Liver (tissue), 9 donors: ENCODE data around the gene CCDC12. TPM values are rescaled to one million over a fixed set of nuclear protein-coding genes. Genes with fewer than 3 reads are reported as not detected.

ENCODE experiments used
- DNase-seq: peaks from one replicate; pipeline ENCODE4 v3.0.0-alpha.2; 2017; ENCODE audit warnings: low spot score
- H3K27ac ChIP-seq, 2 donors: one replicate each; pipeline ENCODE4 v1.7.0; 2013; ENCODE audit warnings: inconsistent platforms in 2 of 2, low read length in 2 of 2, control low read depth in 1 of 2, low read depth in 1 of 2, mild to moderate bottlenecking in 1 of 2
- H3K27me3 ChIP-seq, 4 donors: one replicate each; pipeline versions ENCODE4 v1.6.1 to v1.7.0; 2013; ENCODE audit warnings: low read length in 3 of 4, inconsistent platforms in 1 of 4, mild to moderate bottlenecking in 1 of 4, moderate library complexity in 1 of 4; ENCODE audit not compliant: control insufficient read depth in 4 of 4, insufficient read depth in 4 of 4
- H3K36me3 ChIP-seq, 4 donors: one replicate each; pipeline versions ENCODE4 v1.6.1 to v1.7.0; 2013; ENCODE audit warnings: low read length in 3 of 4, mild to moderate bottlenecking in 3 of 4, low read depth in 1 of 4, moderate library complexity in 1 of 4; ENCODE audit not compliant: control insufficient read depth in 4 of 4, insufficient read depth in 3 of 4
- H3K4me1 ChIP-seq, 4 donors: one replicate each; pipeline versions ENCODE4 v1.6.1 to v1.7.0; 2013; ENCODE audit warnings: low read length in 3 of 4, mild to moderate bottlenecking in 3 of 4, moderate library complexity in 1 of 4; ENCODE audit not compliant: control insufficient read depth in 4 of 4, insufficient read depth in 4 of 4
- H3K4me3 ChIP-seq, 3 donors: one replicate each; pipeline versions ENCODE4 v1.6.1 to v1.7.0; 2013; ENCODE audit warnings: low read length in 3 of 3, control low read depth in 1 of 3, low read depth in 1 of 3, mild to moderate bottlenecking in 1 of 3
- H3K9ac ChIP-seq, 2 donors: one replicate each; pipeline ENCODE4 v1.7.0; 2013; ENCODE audit warnings: low read length in 2 of 2, mild to moderate bottlenecking in 2 of 2, moderate library complexity in 2 of 2, control low read depth in 1 of 2, low read depth in 1 of 2
- H3K9me3 ChIP-seq, 4 donors: one replicate each; pipeline versions ENCODE4 v1.6.1 to v1.7.0; 2013; ENCODE audit warnings: low read length in 3 of 4; ENCODE audit not compliant: control insufficient read depth in 4 of 4
- EGR1 ChIP-seq, 2 donors: IDR thresholded peaks; 2 replicates each; pipeline ENCODE4 v1.6.1; 2016 to 2018; ENCODE audit warnings: antibody characterized with exemption in 2 of 2, low read depth in 2 of 2
- FOXA2 ChIP-seq: IDR thresholded peaks from 2 replicates; pipeline ENCODE4 v1.6.1; 2016; ENCODE audit warnings: antibody characterized with exemption
- GABPA ChIP-seq, 2 donors: IDR thresholded peaks in 1 of 2; conservative IDR thresholded peaks in 1 of 2; 2 replicates each; pipeline ENCODE4 v1.6.1; 2016; ENCODE audit warnings: antibody characterized with exemption in 2 of 2, mild to moderate bottlenecking in 1 of 2, moderate library complexity in 1 of 2
- HNF4A ChIP-seq, 2 donors: conservative IDR thresholded peaks; 2 replicates each; pipeline ENCODE4 v1.6.1; 2016; ENCODE audit warnings: antibody characterized with exemption in 2 of 2, mild to moderate bottlenecking in 2 of 2
- HNF4G ChIP-seq: IDR thresholded peaks from 2 replicates; pipeline ENCODE4 v1.6.1; 2016; ENCODE audit warnings: antibody characterized with exemption
- JUND ChIP-seq, 2 donors: IDR thresholded peaks; 2 replicates each; pipeline ENCODE4 v1.6.1; 2016; ENCODE audit warnings: antibody characterized with exemption in 2 of 2
- NR2F2 ChIP-seq: IDR thresholded peaks from 2 replicates; pipeline ENCODE4 v1.6.1; 2016; ENCODE audit warnings: antibody characterized with exemption
- RAD21 ChIP-seq, 2 donors: IDR thresholded peaks; 2 replicates each; pipeline ENCODE4 v1.6.1; 2016; ENCODE audit warnings: antibody characterized with exemption in 2 of 2, mild to moderate bottlenecking in 2 of 2
- RXRA ChIP-seq, 2 donors: IDR thresholded peaks; 2 replicates each; pipeline ENCODE4 v1.6.1; 2017 to 2018; ENCODE audit warnings: antibody characterized with exemption in 2 of 2, mild to moderate bottlenecking in 1 of 2
- SP1 ChIP-seq: IDR thresholded peaks from 2 replicates; pipeline ENCODE4 v1.6.1; 2018; ENCODE audit warnings: antibody characterized with exemption, mild to moderate bottlenecking
- TAF1 ChIP-seq: conservative IDR thresholded peaks from 2 replicates; pipeline ENCODE4 v1.6.1; 2016; ENCODE audit warnings: antibody characterized with exemption, mild to moderate bottlenecking
- YY1 ChIP-seq: IDR thresholded peaks from 2 replicates; pipeline ENCODE4 v1.6.1; 2016; ENCODE audit warnings: antibody characterized with exemption, mild to moderate bottlenecking
- WGBS: extraction: QIAGEN DNeasy Blood & Tissue Kit; methylation state at CpG from one replicate; pipeline ENCODE4 v1.1.7; 2013; 5-methylcytosine and 5-hydroxymethylcytosine counted together
- polyA plus RNA-seq, 2 donors: library from polyadenylated mRNA; stranded (reverse) in 1 of 2; unstranded in 1 of 2; fragments of 200-250 nt in 1 of 2; fragments of >200 nt in 1 of 2; fragmentation: Nextera tagmentation in 1 of 2; extraction: Ambion mirVana in 1 of 2; gene quantifications; one replicate each; pipeline versions ENCODE4 v1.2.1 to v1.2.3, GENCODE V29; 2013 to 2015
- total RNA-seq, 2 donors: library from RNA; depleted of rRNA; stranded (reverse); fragments of >200 nt; gene quantifications; one replicate each; pipeline ENCODE4 v1.2.3, GENCODE V29; 2014
- TF ChIP-seq, protein P1 (sequence below): IDR thresholded peaks from 2 replicates; pipeline ENCODE4 v1.6.1; 2016; ENCODE audit warnings: antibody characterized with exemption, mild to moderate bottlenecking
- TF ChIP-seq, protein P2 (sequence below): IDR thresholded peaks from 2 replicates; pipeline ENCODE4 v1.6.1; 2016; ENCODE audit warnings: antibody characterized with exemption
- TF ChIP-seq, protein P3 (sequence below): IDR thresholded peaks from 2 replicates; pipeline ENCODE4 v1.6.1; 2016; ENCODE audit warnings: antibody characterized with exemption
- TF ChIP-seq, protein P4 (sequence below): IDR thresholded peaks from 2 replicates; pipeline ENCODE4 v1.6.1; 2016; ENCODE audit warnings: antibody characterized with exemption
- TF ChIP-seq, protein P5 (sequence below): fragments of 150-350 bp; IDR thresholded peaks from 2 replicates; pipeline ENCODE4 v1.5.1; 2017; ENCODE audit warnings: improper control_type of control experiment, low read depth, low read length; ENCODE audit not compliant: missing input control
- donor health status: healthy.
- donor health status: healthy.
- donor health status: healthy.
- donor health status: healthy.
- donor health status: healthy.

CCDC12 gene
- total and polyA plus RNA-seq, 4 donors = 8.5 to 35.1 (median 26.6) TPM

DNA sequence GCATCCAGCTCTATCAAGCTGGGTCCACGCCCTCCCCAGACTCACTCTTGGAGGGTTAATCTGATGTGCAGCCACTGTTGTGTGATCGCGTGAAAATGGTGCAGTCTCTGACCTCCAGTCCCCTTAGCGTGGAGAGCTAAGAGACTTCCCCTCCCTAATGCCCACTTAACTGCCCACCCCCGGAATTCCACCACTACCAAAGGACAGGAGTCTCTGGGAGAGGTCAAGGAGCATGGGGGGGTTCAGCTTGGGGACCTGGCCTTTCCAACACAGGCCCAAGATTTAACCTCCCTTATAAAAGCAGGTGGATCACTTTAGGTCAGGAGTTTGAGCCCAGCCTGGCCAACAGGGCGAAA, 48.8 kb downstream of the CCDC12 start:
- WGBS = 88% methylated on average over 6 of the region's 6 CpGs
- Histone ChIP-seq H3K27ac (no peak overlapping the region), H3K36me3 (peaks cover 9 to 24% (median 19%) of the 10 kb centered on the region in 4 donors), H3K27me3 (no peaks in the 10 kb centered on the region), H3K4me1 (peaks cover 15 to 44% (median 33%) of the 10 kb centered on the region in 4 donors), H3K9ac (no peak overlapping the region), H3K9me3 (no peaks in the 10 kb centered on the region), H3K4me3 (no peak overlapping the region)
- DNase-seq = no peak
- no peak for TF ChIP-seq TAF1
- no peak for TF ChIP-seq YY1
- no peak for TF ChIP-seq EGR1 (IDR thresholded peaks at IDR 0.05; ENCODE audit: low read depth in 2 of 2)
- no peak for TF ChIP-seq HNF4A (conservative IDR thresholded peaks at IDR 0.05)
- TF ChIP-seq GABPA (IDR thresholded peaks at IDR 0.05 in 1 of 2, conservative IDR thresholded peaks at IDR 0.05 in 1 of 2) = no peak
- no peak for TF ChIP-seq SP1
- TF ChIP-seq, protein P1, sequence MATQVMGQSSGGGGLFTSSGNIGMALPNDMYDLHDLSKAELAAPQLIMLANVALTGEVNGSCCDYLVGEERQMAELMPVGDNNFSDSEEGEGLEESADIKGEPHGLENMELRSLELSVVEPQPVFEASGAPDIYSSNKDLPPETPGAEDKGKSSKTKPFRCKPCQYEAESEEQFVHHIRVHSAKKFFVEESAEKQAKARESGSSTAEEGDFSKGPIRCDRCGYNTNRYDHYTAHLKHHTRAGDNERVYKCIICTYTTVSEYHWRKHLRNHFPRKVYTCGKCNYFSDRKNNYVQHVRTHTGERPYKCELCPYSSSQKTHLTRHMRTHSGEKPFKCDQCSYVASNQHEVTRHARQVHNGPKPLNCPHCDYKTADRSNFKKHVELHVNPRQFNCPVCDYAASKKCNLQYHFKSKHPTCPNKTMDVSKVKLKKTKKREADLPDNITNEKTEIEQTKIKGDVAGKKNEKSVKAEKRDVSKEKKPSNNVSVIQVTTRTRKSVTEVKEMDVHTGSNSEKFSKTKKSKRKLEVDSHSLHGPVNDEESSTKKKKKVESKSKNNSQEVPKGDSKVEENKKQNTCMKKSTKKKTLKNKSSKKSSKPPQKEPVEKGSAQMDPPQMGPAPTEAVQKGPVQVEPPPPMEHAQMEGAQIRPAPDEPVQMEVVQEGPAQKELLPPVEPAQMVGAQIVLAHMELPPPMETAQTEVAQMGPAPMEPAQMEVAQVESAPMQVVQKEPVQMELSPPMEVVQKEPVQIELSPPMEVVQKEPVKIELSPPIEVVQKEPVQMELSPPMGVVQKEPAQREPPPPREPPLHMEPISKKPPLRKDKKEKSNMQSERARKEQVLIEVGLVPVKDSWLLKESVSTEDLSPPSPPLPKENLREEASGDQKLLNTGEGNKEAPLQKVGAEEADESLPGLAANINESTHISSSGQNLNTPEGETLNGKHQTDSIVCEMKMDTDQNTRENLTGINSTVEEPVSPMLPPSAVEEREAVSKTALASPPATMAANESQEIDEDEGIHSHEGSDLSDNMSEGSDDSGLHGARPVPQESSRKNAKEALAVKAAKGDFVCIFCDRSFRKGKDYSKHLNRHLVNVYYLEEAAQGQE = no peak
- TF ChIP-seq, protein P2, sequence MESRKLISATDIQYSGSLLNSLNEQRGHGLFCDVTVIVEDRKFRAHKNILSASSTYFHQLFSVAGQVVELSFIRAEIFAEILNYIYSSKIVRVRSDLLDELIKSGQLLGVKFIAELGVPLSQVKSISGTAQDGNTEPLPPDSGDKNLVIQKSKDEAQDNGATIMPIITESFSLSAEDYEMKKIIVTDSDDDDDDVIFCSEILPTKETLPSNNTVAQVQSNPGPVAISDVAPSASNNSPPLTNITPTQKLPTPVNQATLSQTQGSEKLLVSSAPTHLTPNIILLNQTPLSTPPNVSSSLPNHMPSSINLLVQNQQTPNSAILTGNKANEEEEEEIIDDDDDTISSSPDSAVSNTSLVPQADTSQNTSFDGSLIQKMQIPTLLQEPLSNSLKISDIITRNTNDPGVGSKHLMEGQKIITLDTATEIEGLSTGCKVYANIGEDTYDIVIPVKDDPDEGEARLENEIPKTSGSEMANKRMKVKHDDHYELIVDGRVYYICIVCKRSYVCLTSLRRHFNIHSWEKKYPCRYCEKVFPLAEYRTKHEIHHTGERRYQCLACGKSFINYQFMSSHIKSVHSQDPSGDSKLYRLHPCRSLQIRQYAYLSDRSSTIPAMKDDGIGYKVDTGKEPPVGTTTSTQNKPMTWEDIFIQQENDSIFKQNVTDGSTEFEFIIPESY = no peak
- TF ChIP-seq, protein P3, sequence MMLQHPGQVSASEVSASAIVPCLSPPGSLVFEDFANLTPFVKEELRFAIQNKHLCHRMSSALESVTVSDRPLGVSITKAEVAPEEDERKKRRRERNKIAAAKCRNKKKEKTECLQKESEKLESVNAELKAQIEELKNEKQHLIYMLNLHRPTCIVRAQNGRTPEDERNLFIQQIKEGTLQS = no peak
- no peak for TF ChIP-seq FOXA2
- no peak for TF ChIP-seq JUND (IDR thresholded peaks at IDR 0.05)
- no peak for TF ChIP-seq HNF4G
- TF ChIP-seq RXRA (IDR thresholded peaks at IDR 0.05) = no peak
- TF ChIP-seq, protein P4, sequence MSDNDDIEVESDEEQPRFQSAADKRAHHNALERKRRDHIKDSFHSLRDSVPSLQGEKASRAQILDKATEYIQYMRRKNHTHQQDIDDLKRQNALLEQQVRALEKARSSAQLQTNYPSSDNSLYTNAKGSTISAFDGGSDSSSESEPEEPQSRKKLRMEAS = no peak
- TF ChIP-seq, protein P5, sequence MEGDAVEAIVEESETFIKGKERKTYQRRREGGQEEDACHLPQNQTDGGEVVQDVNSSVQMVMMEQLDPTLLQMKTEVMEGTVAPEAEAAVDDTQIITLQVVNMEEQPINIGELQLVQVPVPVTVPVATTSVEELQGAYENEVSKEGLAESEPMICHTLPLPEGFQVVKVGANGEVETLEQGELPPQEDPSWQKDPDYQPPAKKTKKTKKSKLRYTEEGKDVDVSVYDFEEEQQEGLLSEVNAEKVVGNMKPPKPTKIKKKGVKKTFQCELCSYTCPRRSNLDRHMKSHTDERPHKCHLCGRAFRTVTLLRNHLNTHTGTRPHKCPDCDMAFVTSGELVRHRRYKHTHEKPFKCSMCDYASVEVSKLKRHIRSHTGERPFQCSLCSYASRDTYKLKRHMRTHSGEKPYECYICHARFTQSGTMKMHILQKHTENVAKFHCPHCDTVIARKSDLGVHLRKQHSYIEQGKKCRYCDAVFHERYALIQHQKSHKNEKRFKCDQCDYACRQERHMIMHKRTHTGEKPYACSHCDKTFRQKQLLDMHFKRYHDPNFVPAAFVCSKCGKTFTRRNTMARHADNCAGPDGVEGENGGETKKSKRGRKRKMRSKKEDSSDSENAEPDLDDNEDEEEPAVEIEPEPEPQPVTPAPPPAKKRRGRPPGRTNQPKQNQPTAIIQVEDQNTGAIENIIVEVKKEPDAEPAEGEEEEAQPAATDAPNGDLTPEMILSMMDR = no peak
- no peak for TF ChIP-seq NR2F2
- no peak for TF ChIP-seq RAD21 (IDR thresholded peaks at IDR 0.05)
